GM10248 (cell line): ENCODE results near the gene EFEMP2.

Experiments
- CTCF ChIA-PET: fragments of 300-600 bp; sonication (Branson Sonifier 250); formaldehyde crosslinking; extraction: SDS; loops from one replicate; lab custom pipeline; 2021; ENCODE audit warnings: antibody characterized with exemption; lab: Yijun Ruan, JAX
- POLR2A ChIA-PET: fragments of 350-650 bp; sonication (Branson Sonifier 250); formaldehyde crosslinking; extraction: SDS; loops from one replicate; lab custom pipeline; 2020; ENCODE audit warnings: antibody characterized with exemption; lab: Yijun Ruan, JAX
- DNase-seq: peaks from one replicate; pipeline ENCODE4 v3.0.0; 2012; ENCODE audit errors: extremely low spot score
- CTCF ChIP-seq: IDR thresholded peaks from 2 replicates; pipeline ENCODE4 v1.5.1; 2012; ENCODE audit warnings: mild to moderate bottlenecking, low read depth; ENCODE audit errors: extremely low read depth, missing control alignments, control extremely low read depth

Gene EFEMP2

DNA sequence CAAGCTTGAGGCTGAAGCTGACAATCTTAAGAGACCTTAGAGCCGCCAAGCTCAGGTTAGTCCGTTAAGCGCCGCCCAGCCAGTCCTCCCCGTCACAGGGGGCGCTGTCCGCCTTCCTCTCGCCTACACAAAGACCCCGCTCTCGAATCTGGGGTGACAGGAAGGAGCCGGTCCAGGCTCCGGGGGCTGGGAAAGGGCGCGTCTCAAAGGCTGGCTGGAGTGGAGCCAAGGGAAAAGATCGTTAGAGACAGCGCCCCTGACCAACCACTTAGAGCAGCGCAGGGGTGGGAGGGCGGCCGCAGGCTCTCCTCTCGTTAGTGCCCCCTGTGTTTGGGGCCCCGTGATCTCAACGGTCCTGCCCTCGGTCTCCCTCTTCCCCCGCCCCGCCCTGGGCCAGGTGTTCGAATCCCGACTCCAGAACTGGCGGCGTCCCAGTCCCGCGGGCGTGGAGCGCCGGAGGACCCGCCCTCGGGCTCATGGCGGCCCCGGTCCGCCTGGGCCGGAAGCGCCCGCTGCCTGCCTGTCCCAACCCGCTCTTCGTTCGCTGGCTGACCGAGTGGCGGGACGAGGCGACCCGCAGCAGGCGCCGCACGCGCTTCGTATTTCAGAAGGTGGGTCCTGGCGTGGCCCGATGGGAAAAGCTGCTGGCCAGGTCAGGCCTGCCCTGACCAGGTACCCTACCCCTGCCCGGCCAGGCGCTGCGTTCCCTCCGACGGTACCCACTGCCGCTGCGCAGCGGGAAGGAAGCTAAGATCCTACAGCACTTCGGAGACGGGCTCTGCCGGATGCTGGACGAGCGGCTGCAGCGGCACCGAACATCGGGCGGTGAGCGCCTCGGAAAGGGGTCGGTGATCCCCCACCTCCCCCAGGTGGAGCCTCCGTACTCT is 12.1 kb downstream of the EFEMP2 start, which contains the start of gene MUS81:
MUS81 (plus strand) TSS at position 156 of the 887 bp plus-strand sequence; CDS start at position 477, 321 bp downstream.
- ChIA-PET POLR2A (interaction anchor here (0.6 to 2.6 kb wide), 13 partner anchors 8 to 198 kb away, joined by 3 to 25 read pairs (median 5); partner anchors contain the start of genes BANF1, CCDC85B, EIF1AD and FIBP), CTCF (interaction anchor here (0.6 to 17.2 kb wide), 58 partner anchors 9 to 715 kb away, joined by 3 to 535 read pairs (median 4); partner anchors contain the start of genes AP5B1, BANF1, CCDC85B and CTSW)
- peak; percentile 90 for DNase-seq
- TF ChIP-seq CTCF = peak; percentile 90

DNA sequence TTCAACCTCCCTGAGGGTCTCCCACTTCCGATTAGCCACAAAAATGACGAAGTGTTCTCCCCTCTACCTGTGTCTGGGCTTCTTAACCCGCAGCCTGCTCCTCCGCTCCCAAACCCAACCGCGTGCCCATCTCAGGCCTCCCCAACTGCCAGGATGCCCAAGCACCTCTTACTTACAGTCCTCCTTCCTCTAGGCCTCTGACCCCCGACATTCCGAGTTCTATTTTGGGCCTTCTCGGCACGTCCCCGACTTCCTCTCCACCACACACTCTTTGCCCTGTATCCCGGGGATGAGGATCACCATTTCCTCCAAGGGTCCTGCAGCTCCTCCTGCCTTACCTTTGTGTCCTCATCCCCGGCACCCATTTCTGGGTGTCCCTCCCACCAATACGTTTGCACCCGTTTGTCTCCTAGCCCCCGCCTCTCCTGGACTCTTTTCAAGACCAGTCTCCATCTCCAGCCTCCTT is 12.8 kb downstream of the EFEMP2 start:
- TF ChIP-seq CTCF = no peak
- ChIA-PET CTCF (interaction anchor here (0.6 to 17.2 kb wide), 56 partner anchors 9 to 714 kb away, joined by 3 to 535 read pairs (median 3); partner anchors contain the start of genes AP5B1, BANF1, CCDC85B and CTSW), POLR2A (interaction anchor here (0.6 to 2.8 kb wide), 14 partner anchors 9 to 197 kb away, joined by 3 to 25 read pairs (median 5); partner anchors contain the start of genes BANF1, CCDC85B, EIF1AD and FIBP)
- DNase-seq = no peak

- TF ChIP-seq CTCF = peak; percentile 6
- peak; percentile 95 for DNase-seq
- POLR2A ChIA-PET = interaction anchor here (1.1 to 2.8 kb wide), 15 partner anchors 8 to 197 kb away, joined by 3 to 25 read pairs (median 5); partner anchors contain the start of genes BANF1, CCDC85B, EIF1AD and FIBP
- CTCF ChIA-PET = interaction anchor here (0.6 to 17.2 kb wide), 51 partner anchors 8 to 713 kb away, joined by 3 to 535 read pairs (median 3); partner anchors contain the start of genes AP5B1, BANF1, CCDC85B and CTSW
These were observed 13.3 kb downstream of the EFEMP2 start for GRCh38 chr11:65859095-65859811.

DNA sequence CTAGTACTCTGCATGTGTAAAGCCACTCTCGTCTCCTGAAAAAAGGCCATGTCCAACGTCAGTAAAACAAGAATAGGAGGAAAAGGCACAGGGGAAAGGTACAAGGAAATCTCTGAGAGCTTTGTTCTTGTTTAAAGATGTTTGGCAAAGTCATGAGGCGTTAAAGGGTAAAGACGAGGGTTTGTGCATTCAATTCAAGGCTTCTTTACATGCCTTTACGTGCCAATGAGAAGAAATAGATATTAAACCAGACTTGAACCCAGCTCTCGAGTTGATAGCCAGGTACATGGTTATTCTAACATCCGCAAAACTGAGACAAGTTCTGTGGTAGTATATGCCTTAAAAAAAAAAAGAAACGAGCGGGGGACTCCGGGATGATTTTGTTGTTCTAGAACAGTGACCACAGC is 13.9 kb downstream of the EFEMP2 start:
- no peak for TF ChIP-seq CTCF
- ChIA-PET CTCF (interaction anchor here (1.3 to 17.2 kb wide), 11 partner anchors 13 to 194 kb away, joined by 3 to 535 read pairs (median 7); partner anchors contain the start of genes AP5B1, CCDC85B, CTSW and EFEMP2), POLR2A (interaction anchor here (0.5 to 2.8 kb wide), 19 partner anchors 8 to 376 kb away, joined by 3 to 25 read pairs (median 4); partner anchors contain the start of genes CCDC85B, FIBP, RELA and SF3B2)
- DNase-seq = no peak

DNA sequence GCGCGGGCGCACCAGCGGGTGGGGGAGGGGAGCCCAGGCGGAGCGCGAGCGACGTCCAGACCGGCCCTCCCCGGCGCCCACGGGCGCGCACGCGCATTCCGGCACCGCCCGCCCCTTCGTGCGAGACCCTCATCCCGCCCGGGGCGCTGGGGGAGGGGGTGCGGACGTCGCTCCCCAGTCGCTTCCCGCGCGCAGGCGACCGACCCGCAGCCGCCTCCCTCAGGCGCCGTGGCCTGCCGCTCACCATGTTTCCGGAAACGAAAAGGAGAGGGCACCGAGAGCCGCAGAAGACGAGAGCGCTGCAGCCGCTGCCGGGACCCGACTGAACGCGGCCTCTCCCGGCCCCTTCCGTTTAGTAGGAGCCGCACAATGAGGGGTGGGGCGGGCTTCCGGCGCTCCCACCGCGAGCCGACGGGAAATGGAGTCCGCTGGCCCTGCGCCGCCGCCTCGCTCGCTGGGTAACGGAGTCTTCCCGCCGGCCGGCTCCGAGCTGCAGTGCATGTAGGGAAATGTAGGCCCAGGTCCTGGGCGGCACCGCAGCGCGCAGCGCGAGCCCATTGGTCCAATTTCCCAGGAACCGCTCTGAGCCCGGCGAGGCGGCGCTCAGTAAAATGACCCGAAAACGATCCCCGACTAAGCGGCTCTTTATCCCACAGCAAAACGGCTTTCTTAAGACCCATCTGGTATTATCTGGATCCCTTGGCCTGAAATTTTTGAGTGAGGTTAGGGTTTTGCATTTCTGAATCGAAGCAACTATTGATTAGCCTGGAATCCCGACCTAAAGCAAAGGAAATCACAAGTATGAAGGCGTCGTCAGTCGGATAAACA is 14.5 kb downstream of the EFEMP2 start, which contains the start of gene CFL1:
CFL1 (minus strand) TSS at position 328 of the 828 bp plus-strand sequence; CDS start at position 247, 81 bp downstream.
- ChIA-PET CTCF (interaction anchor here (1.6 to 17.2 kb wide), 5 partner anchors 13 to 131 kb away, joined by 3 to 535 read pairs (median 14); partner anchors contain the start of genes AP5B1, CCDC85B, CTSW and EFEMP2), POLR2A (interaction anchor here (0.5 to 2.8 kb wide), 16 partner anchors 9 to 375 kb away, joined by 3 to 25 read pairs (median 4); partner anchors contain the start of genes CCDC85B, FIBP, RELA and SF3B2)
- no peak for TF ChIP-seq CTCF
- peak; percentile 90 for DNase-seq
